ENCODE data around the gene LARP4B. TPM values are rescaled to one million over a fixed set of nuclear protein-coding genes. Genes with fewer than 3 reads are reported as not detected.
A peak's percentile ranks its signal among the peaks of the same experiment; 100 is the strongest.

Gene LARP4B
- polyA plus RNA-seq, 1 of the 3 experiments (the other 2 are of a cell fraction) = 23.3 TPM

GRCh38 chr10:972763-973162 is 41.3 kb upstream of the LARP4B start:
- H3K4me1 ChIP-seq (ENCODE audit: control insufficient read depth in 1 of 2, insufficient read depth in 2 of 2, low read depth in 1 of 2, low read length in 1 of 2) = peaks cover 0 to 21% of the 10 kb centered on the region in 2 experiments; a peak in 3 of 4 replicates
- ChIA-PET CTCF (interaction anchor here (0.8 to 1.6 kb wide), 3 partner anchors 11 to 15 kb away, joined by 4 read pairs; partner anchors contain the start of gene GTPBP4), POLR2A (interaction anchor here (2.0 kb wide), 1 partner anchor 15 kb away, joined by 6 read pairs; the partner anchor contains the start of gene GTPBP4)
- no peaks in the 10 kb centered on the region for H3F3A ChIP-seq (replicated peaks; ENCODE audit: insufficient read depth)
- no peak overlapping the region for H3K4me3 ChIP-seq (ENCODE audit: low read depth in 2 of 2, low read length in 1 of 2)
- H3K9me3 ChIP-seq = no peaks in the 10 kb centered on the region
- H3K36me3 ChIP-seq (replicated peaks in 1 of 2; ENCODE audit: control insufficient read depth in 1 of 2, insufficient read depth in 2 of 2, low read length in 1 of 2) = no peaks in the 10 kb centered on the region
- H3K4me2 ChIP-seq = no peak overlapping the region
- no peak for DNase-seq
- TF ChIP-seq SMC3 (IDR thresholded peaks at IDR 0.05; ENCODE audit: low read depth, low read length) (no peak), YY1 (IDR thresholded peaks at IDR 0.05; ENCODE audit: low read depth) (no peak)
- H3K27me3 ChIP-seq (ENCODE audit: insufficient read depth) = no peaks in the 10 kb centered on the region
- H2AFZ ChIP-seq (ENCODE audit: low read depth) = no peak overlapping the region
- no peaks in the 10 kb centered on the region for H3K9me2 ChIP-seq
- no peaks in the 10 kb centered on the region for H3K79me2 ChIP-seq (ENCODE audit: insufficient read depth)
- no peak overlapping the region for H3K27ac ChIP-seq (ENCODE audit: low read depth in 2 of 2, low read length in 1 of 2)
- WGBS (ENCODE audit: low lambda C conversion rate) = 87% methylated on average over 8 of the region's 8 CpGs
- H4K20me1 ChIP-seq (ENCODE audit: insufficient read depth) = no peaks in the 10 kb centered on the region
- no peak overlapping the region for H3K9ac ChIP-seq

- no peak for DNase-seq
- H3K9ac ChIP-seq = no peak overlapping the region
- no peaks in the 10 kb centered on the region for H3K79me2 ChIP-seq (ENCODE audit: insufficient read depth)
- H3F3A ChIP-seq (replicated peaks; ENCODE audit: insufficient read depth) = no peaks in the 10 kb centered on the region
- H3K4me1 ChIP-seq (ENCODE audit: control insufficient read depth in 1 of 2, insufficient read depth in 2 of 2, low read depth in 1 of 2, low read length in 1 of 2) = peaks cover 0 to 21% of the 10 kb centered on the region in 2 experiments; a peak in 3 of 4 replicates
- TF ChIP-seq, protein P1, sequence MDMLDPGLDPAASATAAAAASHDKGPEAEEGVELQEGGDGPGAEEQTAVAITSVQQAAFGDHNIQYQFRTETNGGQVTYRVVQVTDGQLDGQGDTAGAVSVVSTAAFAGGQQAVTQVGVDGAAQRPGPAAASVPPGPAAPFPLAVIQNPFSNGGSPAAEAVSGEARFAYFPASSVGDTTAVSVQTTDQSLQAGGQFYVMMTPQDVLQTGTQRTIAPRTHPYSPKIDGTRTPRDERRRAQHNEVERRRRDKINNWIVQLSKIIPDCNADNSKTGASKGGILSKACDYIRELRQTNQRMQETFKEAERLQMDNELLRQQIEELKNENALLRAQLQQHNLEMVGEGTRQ (IDR thresholded peaks at IDR 0.05; ENCODE audit: borderline replicate concordance, low read depth, low read length) = no peak
- TF ChIP-seq NFIC (IDR thresholded peaks at IDR 0.05; ENCODE audit: borderline replicate concordance) (no peak), REST (IDR thresholded peaks at IDR 0.05; ENCODE audit: low read depth, low read length) (no peak), FOXM1 (IDR thresholded peaks at IDR 0.05; ENCODE audit: low read depth) (no peak), ELF1 (IDR thresholded peaks at IDR 0.05) (no peak), RFX5 (IDR thresholded peaks at IDR 0.05; ENCODE audit: low read length) (no peak), RAD21 (IDR thresholded peaks at IDR 0.05; ENCODE audit: low read length) (no peak), MXI1 (IDR thresholded peaks at IDR 0.05; ENCODE audit: low read depth, low read length) (no peak), GATA2 (CRISPR knock-in tag; IDR thresholded peaks at IDR 0.05) (no peak)
- TF ChIP-seq, protein P2, sequence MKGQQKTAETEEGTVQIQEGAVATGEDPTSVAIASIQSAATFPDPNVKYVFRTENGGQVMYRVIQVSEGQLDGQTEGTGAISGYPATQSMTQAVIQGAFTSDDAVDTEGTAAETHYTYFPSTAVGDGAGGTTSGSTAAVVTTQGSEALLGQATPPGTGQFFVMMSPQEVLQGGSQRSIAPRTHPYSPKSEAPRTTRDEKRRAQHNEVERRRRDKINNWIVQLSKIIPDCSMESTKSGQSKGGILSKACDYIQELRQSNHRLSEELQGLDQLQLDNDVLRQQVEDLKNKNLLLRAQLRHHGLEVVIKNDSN (IDR thresholded peaks at IDR 0.05; ENCODE audit: borderline replicate concordance, low read depth) = no peak
- TF ChIP-seq, protein P3, sequence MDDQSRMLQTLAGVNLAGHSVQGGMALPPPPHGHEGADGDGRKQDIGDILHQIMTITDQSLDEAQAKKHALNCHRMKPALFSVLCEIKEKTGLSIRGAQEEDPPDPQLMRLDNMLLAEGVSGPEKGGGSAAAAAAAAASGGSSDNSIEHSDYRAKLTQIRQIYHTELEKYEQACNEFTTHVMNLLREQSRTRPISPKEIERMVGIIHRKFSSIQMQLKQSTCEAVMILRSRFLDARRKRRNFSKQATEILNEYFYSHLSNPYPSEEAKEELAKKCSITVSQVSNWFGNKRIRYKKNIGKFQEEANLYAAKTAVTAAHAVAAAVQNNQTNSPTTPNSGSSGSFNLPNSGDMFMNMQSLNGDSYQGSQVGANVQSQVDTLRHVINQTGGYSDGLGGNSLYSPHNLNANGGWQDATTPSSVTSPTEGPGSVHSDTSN (IDR thresholded peaks at IDR 0.05) = no peak
- TF ChIP-seq, protein P4, sequence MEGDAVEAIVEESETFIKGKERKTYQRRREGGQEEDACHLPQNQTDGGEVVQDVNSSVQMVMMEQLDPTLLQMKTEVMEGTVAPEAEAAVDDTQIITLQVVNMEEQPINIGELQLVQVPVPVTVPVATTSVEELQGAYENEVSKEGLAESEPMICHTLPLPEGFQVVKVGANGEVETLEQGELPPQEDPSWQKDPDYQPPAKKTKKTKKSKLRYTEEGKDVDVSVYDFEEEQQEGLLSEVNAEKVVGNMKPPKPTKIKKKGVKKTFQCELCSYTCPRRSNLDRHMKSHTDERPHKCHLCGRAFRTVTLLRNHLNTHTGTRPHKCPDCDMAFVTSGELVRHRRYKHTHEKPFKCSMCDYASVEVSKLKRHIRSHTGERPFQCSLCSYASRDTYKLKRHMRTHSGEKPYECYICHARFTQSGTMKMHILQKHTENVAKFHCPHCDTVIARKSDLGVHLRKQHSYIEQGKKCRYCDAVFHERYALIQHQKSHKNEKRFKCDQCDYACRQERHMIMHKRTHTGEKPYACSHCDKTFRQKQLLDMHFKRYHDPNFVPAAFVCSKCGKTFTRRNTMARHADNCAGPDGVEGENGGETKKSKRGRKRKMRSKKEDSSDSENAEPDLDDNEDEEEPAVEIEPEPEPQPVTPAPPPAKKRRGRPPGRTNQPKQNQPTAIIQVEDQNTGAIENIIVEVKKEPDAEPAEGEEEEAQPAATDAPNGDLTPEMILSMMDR (IDR thresholded peaks at IDR 0.05) = no peak
- H3K9me2 ChIP-seq = no peaks in the 10 kb centered on the region
- no peak overlapping the region for H2AFZ ChIP-seq (ENCODE audit: low read depth)
- ChIA-PET POLR2A (no interaction called here), CTCF (interaction anchor here (0.9 to 1.1 kb wide), 2 partner anchors 9 to 15 kb away, joined by 3 read pairs; no protein-coding TSS in a partner anchor)
- H3K27me3 ChIP-seq (ENCODE audit: insufficient read depth) = no peaks in the 10 kb centered on the region
- H4K20me1 ChIP-seq (ENCODE audit: insufficient read depth) = no peaks in the 10 kb centered on the region
- WGBS (ENCODE audit: low lambda C conversion rate) = 84% methylated on average over 11 of the region's 12 CpGs
- no peak overlapping the region for H3K4me3 ChIP-seq (ENCODE audit: low read depth in 2 of 2, low read length in 1 of 2)
- no peaks in the 10 kb centered on the region for H3K9me3 ChIP-seq
- H3K27ac ChIP-seq (ENCODE audit: low read depth in 2 of 2, low read length in 1 of 2) = peak overlapping the region in 1 of 2 experiments; percentile 92; a peak in 2 of 4 replicates
- no peak overlapping the region for H3K4me2 ChIP-seq
- no peaks in the 10 kb centered on the region for H3K36me3 ChIP-seq (replicated peaks in 1 of 2; ENCODE audit: control insufficient read depth in 1 of 2, insufficient read depth in 2 of 2, low read length in 1 of 2)
Observed at GRCh38 chr10:971613-972012, 40.1 kb upstream of the LARP4B start.
